Esophagus muscularis mucosa (tissue), 4 donors: ENCODE measurements around the gene CLEC16A.

Experiments
- EP300 ChIP-seq: sonication (generic); formaldehyde crosslinking; IDR thresholded peaks from one replicate; pipeline ENCODE4 v1.6.1; 2017; ENCODE audit warnings: antibody characterized with exemption
- POLR2A ChIP-seq: fragments of 450-650 bp; IDR thresholded peaks from one replicate; pipeline ENCODE4 v1.6.1; 2017; ENCODE audit warnings: antibody characterized with exemption, moderate library complexity, mild to moderate bottlenecking, low read depth
- POLR2AphosphoS5 ChIP-seq, 2 donors: sonication (generic); formaldehyde crosslinking; IDR thresholded peaks; one replicate each; pipeline ENCODE4 v1.6.1; 2017; ENCODE audit warnings: antibody characterized with exemption in 2 of 2
- TF ChIP-seq, protein P1 (sequence below), 3 experiments: fragments of 200-600 bp in 2 of 3; fragments of 450-650 bp in 1 of 3; sonication (generic) in 2 of 3; IDR thresholded peaks; one replicate each; pipeline ENCODE4 v1.5.1; 2017 to 2019; ENCODE audit warnings: antibody characterized with exemption in 3 of 3, mild to moderate bottlenecking in 2 of 3, moderate library complexity in 1 of 3

DNA sequence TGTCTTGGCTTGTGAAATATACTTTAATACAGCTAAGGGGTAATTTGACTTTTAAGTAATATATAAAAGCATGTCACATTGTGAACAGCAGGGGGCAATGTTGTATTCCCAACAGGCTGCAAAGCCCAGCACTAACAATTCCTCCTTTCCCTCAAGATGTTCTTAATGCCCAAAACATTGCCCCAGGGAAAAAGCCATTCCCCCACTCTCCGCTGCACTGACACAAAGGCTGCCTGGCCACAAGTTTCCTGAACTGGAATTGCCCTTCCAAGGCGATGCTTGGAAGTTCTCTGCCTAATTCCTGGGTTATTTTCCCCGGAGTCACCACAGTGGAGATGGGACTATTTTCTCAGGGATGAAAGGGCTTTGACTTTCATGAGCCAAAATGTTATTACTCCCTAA, 27.2 kb downstream of the CLEC16A start:
- TF ChIP-seq, protein P1, sequence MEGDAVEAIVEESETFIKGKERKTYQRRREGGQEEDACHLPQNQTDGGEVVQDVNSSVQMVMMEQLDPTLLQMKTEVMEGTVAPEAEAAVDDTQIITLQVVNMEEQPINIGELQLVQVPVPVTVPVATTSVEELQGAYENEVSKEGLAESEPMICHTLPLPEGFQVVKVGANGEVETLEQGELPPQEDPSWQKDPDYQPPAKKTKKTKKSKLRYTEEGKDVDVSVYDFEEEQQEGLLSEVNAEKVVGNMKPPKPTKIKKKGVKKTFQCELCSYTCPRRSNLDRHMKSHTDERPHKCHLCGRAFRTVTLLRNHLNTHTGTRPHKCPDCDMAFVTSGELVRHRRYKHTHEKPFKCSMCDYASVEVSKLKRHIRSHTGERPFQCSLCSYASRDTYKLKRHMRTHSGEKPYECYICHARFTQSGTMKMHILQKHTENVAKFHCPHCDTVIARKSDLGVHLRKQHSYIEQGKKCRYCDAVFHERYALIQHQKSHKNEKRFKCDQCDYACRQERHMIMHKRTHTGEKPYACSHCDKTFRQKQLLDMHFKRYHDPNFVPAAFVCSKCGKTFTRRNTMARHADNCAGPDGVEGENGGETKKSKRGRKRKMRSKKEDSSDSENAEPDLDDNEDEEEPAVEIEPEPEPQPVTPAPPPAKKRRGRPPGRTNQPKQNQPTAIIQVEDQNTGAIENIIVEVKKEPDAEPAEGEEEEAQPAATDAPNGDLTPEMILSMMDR (IDR thresholded peaks at IDR 0.05), result peak; percentile 80 to 82 (median 81)
- TF ChIP-seq EP300, result no peak
- TF ChIP-seq POLR2A, result no peak
- TF ChIP-seq POLR2AphosphoS5 (IDR thresholded peaks at IDR 0.05), result peak; percentile 25 to 40
